Skeletal muscle tissue (tissue), 4 donors: ENCODE measurements around the gene EIF1AD. TPM values are rescaled to one million over a fixed set of nuclear protein-coding genes. Genes with fewer than 3 reads are reported as not detected.
A peak's percentile ranks its signal among the peaks of the same experiment; 100 is the strongest.

Experiments used
- H3K27ac ChIP-seq: one replicate; pipeline ENCODE4 v1.7.0; 2013; ENCODE audit warnings: mild to moderate bottlenecking, low read depth, low read length, inconsistent platforms
- H3K27me3 ChIP-seq, 3 donors: one replicate each; pipeline ENCODE4 v1.7.0; 2013; ENCODE audit warnings: low read length in 3 of 3; ENCODE audit not compliant: control insufficient read depth in 3 of 3, insufficient read depth in 3 of 3
- H3K36me3 ChIP-seq, 3 donors: one replicate each; pipeline ENCODE4 v1.7.0; 2013; ENCODE audit warnings: low read length in 3 of 3; ENCODE audit not compliant: control insufficient read depth in 3 of 3, insufficient read depth in 3 of 3
- H3K4me1 ChIP-seq, 3 donors: one replicate each; pipeline ENCODE4 v1.7.0; 2013; ENCODE audit warnings: low read length in 3 of 3, mild to moderate bottlenecking in 3 of 3; ENCODE audit not compliant: control insufficient read depth in 3 of 3, insufficient read depth in 3 of 3
- H3K4me3 ChIP-seq, 3 donors: one replicate each; pipeline ENCODE4 v1.7.0; 2013; ENCODE audit warnings: low read length in 3 of 3
- H3K9ac ChIP-seq, 3 donors: one replicate each; pipeline ENCODE4 v1.7.0; 2013; ENCODE audit warnings: low read length in 3 of 3, mild to moderate bottlenecking in 3 of 3, moderate library complexity in 2 of 3, low read depth in 1 of 3
- H3K9me3 ChIP-seq, 3 donors: one replicate each; pipeline ENCODE4 v1.7.0; 2013; ENCODE audit warnings: low read length in 3 of 3; ENCODE audit not compliant: control insufficient read depth in 3 of 3
- total RNA-seq: library from RNA; depleted of rRNA; stranded (reverse); fragments of >200 nt; gene quantifications from one replicate; pipeline ENCODE4 v1.2.3, GENCODE V29; 2014
- donor health status: Osteomylitis.

EIF1AD gene, protein sequence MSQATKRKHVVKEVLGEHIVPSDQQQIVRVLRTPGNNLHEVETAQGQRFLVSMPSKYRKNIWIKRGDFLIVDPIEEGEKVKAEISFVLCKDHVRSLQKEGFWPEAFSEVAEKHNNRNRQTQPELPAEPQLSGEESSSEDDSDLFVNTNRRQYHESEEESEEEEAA
- 20.9 TPM for total RNA-seq

DNA sequence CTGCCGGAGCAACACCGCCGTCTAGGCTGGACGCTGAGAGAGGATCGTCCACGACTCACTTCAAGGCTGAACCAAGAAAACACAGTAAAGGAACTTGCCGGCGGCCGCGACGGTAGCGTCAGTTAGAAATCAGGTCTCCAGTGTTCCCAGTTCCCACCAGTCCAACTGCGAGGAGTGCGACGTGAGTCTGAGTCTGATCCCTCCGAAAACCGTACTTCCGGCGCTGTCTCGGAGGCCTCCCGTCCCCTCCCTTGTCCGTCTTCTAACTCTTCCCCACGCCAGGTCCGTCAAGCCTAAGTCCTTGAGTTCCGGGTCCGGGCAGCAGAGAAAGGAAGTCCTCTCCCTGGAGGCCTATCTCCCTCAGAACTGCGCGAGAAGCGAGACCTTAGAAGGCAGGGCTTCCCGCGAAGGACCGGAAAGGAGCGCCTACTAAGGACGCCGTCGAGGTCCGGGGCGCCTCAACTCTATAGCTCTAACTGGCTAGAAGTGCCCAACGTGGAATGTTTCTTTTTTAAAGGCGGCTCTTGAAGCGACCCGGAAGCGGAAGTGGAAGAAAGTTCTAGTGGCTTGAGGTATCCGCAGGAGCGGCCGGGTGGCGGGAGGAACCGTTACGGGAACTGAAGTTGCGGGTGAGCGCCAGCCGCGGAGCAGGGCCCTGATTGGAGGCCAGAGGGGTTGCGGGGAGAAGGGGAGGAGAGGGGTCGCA is at the start of gene EIF1AD, which contains the start of gene BANF1:
EIF1AD (minus strand) TSS at position 216 of the 706 bp plus-strand sequence. CDS start 1,768 bp downstream, outside the sequence.
BANF1 (plus strand) TSS at position 562 of the 706 bp plus-strand sequence. CDS start 748 bp downstream, outside the sequence.
- Histone ChIP-seq H3K4me1 (peaks cover 31 to 51% (median 41%) of the 10 kb centered on the region in 3 donors), H3K9ac (peak within 1 kb of the TSS; percentile 90 to 98 (median 97)), H3K4me3 (peak within 1 kb of the TSS; percentile 88 to 99 (median 97)), H3K9me3 (no peaks in the 10 kb centered on the region), H3K27me3 (no peaks in the 10 kb centered on the region), H3K36me3 (peaks cover 46 to 62% (median 48%) of the 10 kb centered on the region in 3 donors), H3K27ac (peak within 1 kb of the TSS; percentile 95)

DNA sequence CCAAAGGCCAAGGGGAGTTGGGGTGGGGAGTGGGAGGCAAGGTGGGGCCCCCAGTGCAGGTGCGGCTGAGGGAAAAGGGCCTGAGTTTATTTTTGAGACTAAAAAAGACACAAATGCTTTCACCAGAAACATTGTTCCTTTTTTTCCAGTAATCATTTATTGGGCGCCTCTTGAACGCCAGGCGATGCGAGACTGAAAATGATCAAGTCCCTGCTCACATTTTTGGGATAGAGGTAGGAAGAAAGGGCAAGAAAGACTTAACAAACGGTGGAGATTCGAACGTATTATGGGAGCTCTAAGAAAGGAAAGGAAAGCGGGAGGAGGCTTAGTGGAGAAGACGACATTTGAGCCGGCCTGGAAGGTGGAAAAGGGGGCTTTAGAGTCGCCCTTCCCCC is 49.4 kb upstream of the EIF1AD start:
- peaks cover 21 to 35% (median 30%) of the 10 kb centered on the region in 3 donors for H3K4me1 ChIP-seq
- H3K9me3 ChIP-seq: no peaks in the 10 kb centered on the region

DNA sequence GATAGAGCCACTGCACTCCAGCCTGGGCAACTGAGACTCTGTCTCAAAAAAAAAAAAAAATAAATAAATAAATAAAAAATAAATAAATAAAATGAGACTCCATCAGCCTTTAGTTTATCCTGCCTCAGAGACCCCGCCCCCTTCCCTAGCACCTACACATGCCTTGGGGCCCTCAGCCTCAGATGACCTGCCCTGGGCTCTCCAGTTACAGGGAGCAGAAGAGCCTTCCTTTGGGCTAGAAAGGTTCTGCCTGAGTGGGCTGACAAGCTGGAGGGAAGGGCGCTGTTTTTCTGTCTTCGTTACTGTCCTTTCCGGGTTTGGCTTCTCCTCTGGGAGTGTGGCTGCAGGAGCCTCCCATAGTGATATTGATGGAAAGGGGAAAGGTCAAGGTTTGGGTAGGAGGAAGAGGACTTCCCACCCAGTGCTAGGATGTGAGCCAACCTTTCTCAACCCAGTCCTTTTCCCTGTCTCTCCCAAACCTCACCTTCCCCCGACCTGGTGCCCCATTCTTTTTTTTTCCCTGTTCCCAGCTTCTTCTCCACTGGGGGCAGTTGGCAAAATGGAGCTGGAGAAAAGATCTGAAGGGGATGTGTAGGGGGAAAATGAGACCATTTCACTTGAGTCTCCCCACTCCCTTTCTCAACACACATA is 48.7 kb upstream of the EIF1AD start:
- peaks cover 21 to 35% (median 30%) of the 10 kb centered on the region in 3 donors for H3K4me1 ChIP-seq
- H3K9me3 ChIP-seq: no peaks in the 10 kb centered on the region
- H3K9ac ChIP-seq: peak overlapping the region in 1 of 3 donors; percentile 10
- peaks cover 10 to 29% (median 21%) of the 10 kb centered on the region in 3 donors for H3K27me3 ChIP-seq
- H3K36me3 ChIP-seq: peaks cover 12 to 14% (median 13%) of the 10 kb centered on the region in 3 donors
- peak overlapping the region in 1 of 3 donors; percentile 99 for H3K4me3 ChIP-seq
- H3K27ac ChIP-seq: peak overlapping the region; percentile 84

More for the DNA sequence above, 49.4 kb upstream of the EIF1AD start:
- Histone ChIP-seq H3K27ac (peak overlapping the region; percentile 84), H3K9ac (peak overlapping the region; percentile 52 to 97 (median 87)), H3K4me3 (peak overlapping the region; percentile 96 to 99 (median 98)), H3K27me3 (peaks cover 10 to 29% (median 21%) of the 10 kb centered on the region in 3 donors), H3K36me3 (peaks cover 16 to 19% (median 19%) of the 10 kb centered on the region in 3 donors)

DNA sequence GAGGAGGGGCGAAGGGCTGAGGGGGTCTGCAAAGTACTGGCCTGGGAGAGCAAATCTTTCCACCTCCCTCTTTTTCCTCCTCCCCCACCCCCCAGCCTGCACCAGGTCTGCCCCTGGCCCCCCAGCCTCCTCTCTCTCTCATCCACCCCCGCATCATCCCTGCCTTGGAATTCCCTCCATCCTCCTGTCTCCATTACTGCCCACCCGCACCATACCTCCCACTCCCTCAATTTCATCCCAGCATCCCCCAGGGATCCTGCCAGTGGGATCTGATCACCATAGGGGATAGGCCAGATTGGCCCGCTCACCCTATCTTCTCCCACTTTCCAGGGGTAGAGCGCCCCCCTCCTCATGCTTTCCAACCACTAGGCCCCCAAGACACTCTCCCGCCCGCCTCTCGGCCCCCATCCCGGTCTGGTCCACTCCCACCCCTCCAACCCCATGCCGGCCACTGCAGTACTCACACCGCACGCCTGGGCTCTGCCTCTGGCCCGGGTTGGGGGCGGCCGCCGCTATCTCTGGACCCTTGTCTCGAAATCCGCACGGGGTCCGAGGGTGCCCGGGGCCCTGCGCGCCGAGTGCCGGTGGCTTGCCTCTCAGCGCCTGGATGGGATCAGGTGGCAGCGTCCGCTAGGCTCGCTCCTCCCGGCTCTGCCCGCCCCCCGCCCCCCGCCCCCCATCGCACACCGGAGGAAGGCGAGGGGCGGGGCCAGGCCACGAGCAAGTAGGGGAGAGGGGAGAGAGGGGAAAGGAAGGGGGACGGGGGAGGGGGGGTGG is 46.8 kb upstream of the EIF1AD start, which contains the start of gene GAL3ST3:
GAL3ST3 (minus strand) TSS at position 615 of the 777 bp plus-strand sequence. CDS start 3,746 bp downstream, outside the sequence.
- no peak within 1 kb of the TSS for H3K27ac ChIP-seq
- H3K9ac ChIP-seq: peak within 1 kb of the TSS in 1 of 3 donors; percentile 40
- H3K4me1 ChIP-seq: peaks cover 30 to 44% (median 32%) of the 10 kb centered on the region in 3 donors
- no peaks in the 10 kb centered on the region for H3K9me3 ChIP-seq
- H3K36me3 ChIP-seq: peaks cover 0 to 2% (median 0%) of the 10 kb centered on the region in 3 donors
- peak within 1 kb of the TSS in 1 of 3 donors; percentile 22 for H3K4me3 ChIP-seq
- peaks cover 10 to 29% (median 21%) of the 10 kb centered on the region in 3 donors for H3K27me3 ChIP-seq

DNA sequence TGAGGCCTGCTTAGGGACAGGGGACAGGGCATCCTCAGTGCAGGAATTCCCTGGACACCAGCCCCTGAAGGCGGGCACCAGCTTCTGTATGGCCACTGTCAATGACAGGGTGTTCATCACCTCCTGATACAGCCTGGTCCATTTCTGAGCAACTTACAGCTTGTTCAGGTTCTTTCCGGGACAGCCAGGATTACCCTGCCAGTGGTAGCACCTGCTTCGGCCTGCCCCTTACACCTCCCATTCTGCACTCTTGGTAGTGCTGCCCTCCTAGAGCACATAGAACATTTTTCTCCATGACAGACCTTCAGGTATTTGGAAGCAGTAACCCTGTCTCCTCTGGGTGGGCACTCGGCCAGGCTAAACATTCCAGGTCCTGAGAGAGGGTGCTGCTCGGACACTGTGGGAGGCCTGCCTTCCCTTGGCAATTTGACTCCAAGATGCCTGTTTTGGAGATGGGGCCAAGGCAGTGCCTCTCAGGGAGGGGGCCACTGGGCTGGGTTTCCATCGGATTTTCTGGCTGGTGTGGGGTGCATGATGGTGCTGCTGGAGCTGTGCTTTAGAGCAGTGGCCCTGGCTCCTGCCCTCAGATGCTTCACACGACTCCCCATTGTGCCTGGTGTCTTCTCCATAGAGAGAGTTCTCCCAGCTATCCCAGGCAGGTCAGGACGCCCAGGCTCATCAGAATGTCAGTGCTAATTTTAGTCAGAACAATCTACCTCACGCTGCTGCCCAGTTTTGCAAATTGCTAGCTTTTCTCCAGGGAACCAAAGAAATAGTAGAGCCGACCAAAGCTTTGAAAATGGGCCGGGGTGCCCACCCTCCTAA is 45.8 kb upstream of the EIF1AD start:
- no peak overlapping the region for H3K27ac ChIP-seq
- peaks cover 10 to 29% (median 21%) of the 10 kb centered on the region in 3 donors for H3K27me3 ChIP-seq
- no peaks in the 10 kb centered on the region for H3K36me3 ChIP-seq
- H3K9me3 ChIP-seq: no peaks in the 10 kb centered on the region
- peak overlapping the region in 1 of 3 donors; percentile 40 for H3K9ac ChIP-seq
- peaks cover 21 to 35% (median 24%) of the 10 kb centered on the region in 3 donors for H3K4me1 ChIP-seq
- H3K4me3 ChIP-seq: peak overlapping the region in 1 of 3 donors; percentile 22

DNA sequence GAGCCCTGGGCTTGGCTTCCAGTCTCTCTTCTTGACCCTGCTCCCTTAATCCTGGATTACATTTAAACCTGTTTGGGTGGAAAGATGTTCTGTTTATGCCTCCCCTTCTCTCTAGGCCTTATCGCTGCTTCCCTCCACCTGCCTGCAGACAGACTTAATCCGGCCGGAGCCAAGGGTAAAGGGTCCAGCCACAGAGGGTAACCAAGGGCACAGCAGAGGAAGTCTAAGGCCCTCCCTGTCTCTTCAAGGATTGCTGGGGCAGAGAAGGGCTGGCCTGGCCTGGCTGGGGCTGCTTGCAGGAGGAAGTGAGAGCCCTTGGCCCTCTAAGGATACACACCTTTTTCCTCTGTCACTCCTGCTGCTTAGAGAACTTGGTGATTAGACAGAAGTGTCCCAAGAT is 44.9 kb upstream of the EIF1AD start:
- H3K27me3 ChIP-seq: peaks cover 10 to 29% (median 21%) of the 10 kb centered on the region in 3 donors
- peaks cover 21 to 28% (median 22%) of the 10 kb centered on the region in 3 donors for H3K4me1 ChIP-seq
- no peak overlapping the region for H3K4me3 ChIP-seq
- H3K36me3 ChIP-seq: no peaks in the 10 kb centered on the region
- H3K9me3 ChIP-seq: no peaks in the 10 kb centered on the region
- H3K9ac ChIP-seq: no peak overlapping the region
- H3K27ac ChIP-seq: no peak overlapping the region

DNA sequence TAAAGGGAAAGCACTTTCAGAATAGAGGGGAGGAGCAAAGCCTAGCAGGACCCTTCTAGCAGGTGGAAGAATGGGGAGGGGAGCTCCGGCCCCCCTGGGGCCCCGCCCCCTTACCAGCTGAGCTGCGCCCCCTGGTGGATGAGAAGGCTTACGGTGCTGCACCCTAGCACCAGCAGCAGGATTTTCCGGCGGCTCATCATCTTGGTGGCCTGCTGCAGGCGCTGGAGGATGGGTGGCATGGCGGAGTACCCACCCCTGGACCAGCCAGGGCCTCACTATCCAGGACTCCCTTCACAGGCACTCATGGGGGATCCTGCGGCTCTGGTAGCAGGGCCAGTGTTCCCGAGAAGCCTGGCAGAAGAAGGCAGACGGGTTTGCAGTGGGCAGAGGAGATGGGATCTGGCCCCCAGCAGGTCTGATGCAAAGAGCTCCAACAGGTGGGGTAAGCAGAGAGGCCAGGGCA is 43.3 kb upstream of the EIF1AD start:
- Histone ChIP-seq H3K36me3 (no peaks in the 10 kb centered on the region), H3K4me1 (peaks cover 15 to 16% (median 15%) of the 10 kb centered on the region in 3 donors), H3K9me3 (no peaks in the 10 kb centered on the region), H3K27ac (no peak overlapping the region), H3K4me3 (peak overlapping the region in 1 of 3 donors; percentile 52), H3K9ac (peak overlapping the region in 1 of 3 donors; percentile 47), H3K27me3 (peaks cover 10 to 29% (median 21%) of the 10 kb centered on the region in 3 donors)

DNA sequence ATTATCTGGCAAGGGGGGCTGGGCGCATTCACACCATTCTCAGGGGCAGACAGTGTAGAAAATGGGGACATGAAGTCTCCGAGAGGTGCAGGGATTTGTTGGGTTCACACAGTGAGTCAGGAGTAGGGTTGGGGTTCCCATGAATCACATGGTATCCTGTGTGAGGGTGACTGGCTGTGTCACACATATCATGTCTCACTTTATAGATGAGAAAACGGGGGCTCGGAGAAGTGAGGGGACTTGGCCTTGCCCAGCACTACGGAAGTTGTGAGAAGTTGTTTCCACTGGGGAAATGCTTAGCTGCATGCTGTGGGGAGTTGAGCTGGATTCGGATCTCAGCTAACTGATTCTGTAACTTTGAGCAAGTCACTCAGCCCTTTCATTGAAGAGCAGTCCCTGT is 42.8 kb upstream of the EIF1AD start:
- H3K4me3 ChIP-seq: peak overlapping the region in 1 of 3 donors; percentile 52
- no peaks in the 10 kb centered on the region for H3K9me3 ChIP-seq
- no peaks in the 10 kb centered on the region for H3K36me3 ChIP-seq
- peaks cover 10 to 25% (median 21%) of the 10 kb centered on the region in 3 donors for H3K27me3 ChIP-seq
- H3K4me1 ChIP-seq: peaks cover 15 to 16% (median 15%) of the 10 kb centered on the region in 3 donors
- H3K9ac ChIP-seq: peak overlapping the region in 1 of 3 donors; percentile 47
- H3K27ac ChIP-seq: no peak overlapping the region
